ENCODE data around the gene ANKRD42.

Gene ANKRD42

DNA sequence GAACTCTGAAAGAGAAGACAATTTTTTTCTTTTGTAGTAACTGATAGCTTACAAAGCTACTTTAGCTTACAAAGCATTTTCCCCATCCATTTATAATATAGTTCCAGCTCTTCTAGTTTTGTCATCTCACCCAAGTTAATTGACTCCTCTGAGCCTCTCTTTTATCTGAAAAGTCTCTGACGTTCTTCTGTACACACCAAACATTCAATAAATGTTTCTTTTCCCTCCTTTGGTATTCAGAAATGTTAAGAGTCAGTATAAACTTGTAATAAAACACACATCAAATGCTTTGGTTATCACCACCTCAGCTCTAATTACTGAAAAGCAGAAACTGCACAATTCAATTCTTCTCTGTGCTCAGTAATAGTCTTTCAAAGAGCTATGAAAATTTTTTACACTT is 86.7 kb downstream of the ANKRD42 start:
- H3K9me3 ChIP-seq (ENCODE audit: control insufficient read depth, insufficient read depth, low read depth, low read length) = no peaks in the 10 kb centered on the region
- no peak overlapping the region for H3K27ac ChIP-seq (ENCODE audit: extremely low read depth, low read depth, low read length)
- POLR2A ChIA-PET = interaction anchor here (0.9 kb wide), 1 partner anchor 123 kb away, joined by 4 read pairs; the partner anchor contains the start of gene PCF11
- no peak overlapping the region for H3K4me3 ChIP-seq (ENCODE audit: low read depth, low read length)
- peaks cover 6 to 44% of the 10 kb centered on the region in 2 experiments for H3K36me3 ChIP-seq (ENCODE audit: control insufficient read depth in 2 of 2, insufficient read depth in 1 of 2, low read length in 2 of 2)
- CTCF ChIA-PET = interaction anchor here (0.6 to 1.0 kb wide), 4 partner anchors 12 to 702 kb away, joined by 3 to 4 read pairs (median 3); no protein-coding TSS in a partner anchor
- no peaks in the 10 kb centered on the region for H3K4me1 ChIP-seq (ENCODE audit: control insufficient read depth, insufficient read depth, low read length)
- TF ChIP-seq ZNF404 (tag by site-specific recombination; IDR thresholded peaks at IDR 0.05) (no peak), AEBP2 (tag by site-specific recombination; IDR thresholded peaks at IDR 0.05; ENCODE audit: borderline replicate concordance) (no peak), SP3 (tag by site-specific recombination; IDR thresholded peaks at IDR 0.05) (no peak)
- TF ChIP-seq, protein P1, sequence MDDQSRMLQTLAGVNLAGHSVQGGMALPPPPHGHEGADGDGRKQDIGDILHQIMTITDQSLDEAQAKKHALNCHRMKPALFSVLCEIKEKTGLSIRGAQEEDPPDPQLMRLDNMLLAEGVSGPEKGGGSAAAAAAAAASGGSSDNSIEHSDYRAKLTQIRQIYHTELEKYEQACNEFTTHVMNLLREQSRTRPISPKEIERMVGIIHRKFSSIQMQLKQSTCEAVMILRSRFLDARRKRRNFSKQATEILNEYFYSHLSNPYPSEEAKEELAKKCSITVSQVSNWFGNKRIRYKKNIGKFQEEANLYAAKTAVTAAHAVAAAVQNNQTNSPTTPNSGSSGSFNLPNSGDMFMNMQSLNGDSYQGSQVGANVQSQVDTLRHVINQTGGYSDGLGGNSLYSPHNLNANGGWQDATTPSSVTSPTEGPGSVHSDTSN (CRISPR knock-in tag; IDR thresholded peaks at IDR 0.05) = no peak

DNA sequence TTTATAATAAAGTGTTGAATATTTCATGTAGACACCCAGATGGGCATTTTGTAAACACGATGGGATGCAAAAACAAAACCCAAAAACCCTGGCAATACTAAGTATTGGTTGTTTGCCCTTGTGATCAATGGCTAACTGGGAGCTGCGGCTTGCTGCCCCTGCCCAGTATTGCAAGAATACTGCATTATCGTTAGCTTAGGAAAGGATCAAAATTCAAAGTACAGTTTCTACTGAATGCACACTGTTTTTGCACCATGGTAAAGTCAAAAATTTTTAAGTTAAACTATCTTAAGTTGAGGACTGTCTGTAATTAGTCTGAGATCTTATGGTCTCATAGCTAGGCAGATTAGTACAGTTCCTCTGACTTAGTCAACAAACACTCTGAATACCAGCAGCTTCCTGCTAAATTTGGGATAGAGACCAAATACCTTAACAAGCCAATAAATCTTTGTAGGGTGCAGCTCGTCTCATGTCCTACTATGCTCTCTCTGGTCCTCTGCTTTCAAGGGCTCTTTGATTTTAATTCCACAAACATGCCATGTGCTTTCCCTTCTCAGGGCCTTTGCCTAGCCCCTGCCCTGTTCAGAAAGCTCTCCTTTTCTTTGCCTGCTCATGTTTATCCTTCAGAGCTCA is 88.7 kb downstream of the ANKRD42 start:
- ChIA-PET POLR2A (no interaction called here), CTCF (interaction anchor here (0.5 to 2.1 kb wide), 7 partner anchors 11 to 535 kb away, joined by 3 to 8 read pairs (median 3); no protein-coding TSS in a partner anchor)
- no peak for TF ChIP-seq ZNF549 (tag by site-specific recombination; IDR thresholded peaks at IDR 0.05)

DNA sequence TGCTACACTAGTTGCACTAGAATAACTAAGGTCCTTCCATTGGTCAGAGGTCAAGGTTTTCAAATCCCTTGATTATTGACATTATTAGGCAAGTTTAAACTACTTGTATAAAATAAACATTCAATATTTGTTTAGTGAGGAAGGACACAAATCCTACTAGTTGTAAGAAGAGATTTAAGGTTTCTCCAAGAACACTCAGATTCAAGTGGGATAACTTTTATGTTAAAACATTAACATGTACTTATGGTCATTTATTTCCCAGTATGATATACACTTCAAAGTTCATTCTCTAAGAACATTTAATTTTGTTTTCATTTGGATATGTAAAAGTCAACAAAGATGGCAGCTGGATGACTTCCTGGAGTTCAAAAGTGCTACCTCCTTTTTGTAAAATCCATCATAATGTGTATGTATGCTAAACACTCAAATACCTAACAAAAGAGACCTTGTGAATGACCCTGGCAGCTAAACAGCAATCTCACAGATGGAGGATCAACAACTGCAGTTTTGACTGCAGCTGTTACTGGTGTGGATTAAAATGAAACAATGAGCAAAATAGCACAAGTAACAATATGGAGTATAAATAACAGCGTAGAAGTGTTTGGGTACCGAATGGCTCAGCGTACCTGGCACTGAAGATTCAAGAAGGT is 91.1 kb downstream of the ANKRD42 start:
- Histone ChIP-seq H3K4me3 (ENCODE audit: low read depth, low read length) (peak overlapping the region; percentile 73), H3K27ac (ENCODE audit: extremely low read depth, low read depth, low read length) (peak overlapping the region; percentile 61; the same call in 1 of the 2 replicates), H3K4me1 (ENCODE audit: control insufficient read depth, insufficient read depth, low read length) (no peaks in the 10 kb centered on the region), H3K9me3 (ENCODE audit: control insufficient read depth, insufficient read depth, low read depth, low read length) (no peaks in the 10 kb centered on the region), H3K36me3 (ENCODE audit: control insufficient read depth in 2 of 2, insufficient read depth in 1 of 2, low read length in 2 of 2) (peaks cover 0 to 11% of the 10 kb centered on the region in 2 experiments; a peak in 2 of 3 replicates)
- ChIA-PET POLR2A (interaction anchor here (0.5 kb wide), 1 partner anchor 9 kb away, joined by 6 read pairs; no protein-coding TSS in a partner anchor), CTCF (interaction anchor here (1.2 kb wide), 1 partner anchor 387 kb away, joined by 3 read pairs; no protein-coding TSS in a partner anchor)
- TF ChIP-seq ZNF324 (tag by site-specific recombination; IDR thresholded peaks at IDR 0.05) (no peak), ZNF626 (tag by site-specific recombination; IDR thresholded peaks at IDR 0.05) (no peak), ZNF16 (tag by site-specific recombination; IDR thresholded peaks at IDR 0.05; ENCODE audit: low read depth) (no peak), ZNF341 (tag by site-specific recombination; IDR thresholded peaks at IDR 0.05; ENCODE audit: low read depth) (no peak), ZIC2 (tag by site-specific recombination; IDR thresholded peaks at IDR 0.05) (no peak), ZBTB21 (tag by site-specific recombination; IDR thresholded peaks at IDR 0.05) (no peak), ZNF677 (tag by site-specific recombination; IDR thresholded peaks at IDR 0.05) (no peak), HOXC10 (CRISPR knock-in tag; IDR thresholded peaks at IDR 0.05) (no peak), ZFP3 (tag by site-specific recombination; IDR thresholded peaks at IDR 0.05; ENCODE audit: low read depth) (no peak), ZNF791 (tag by site-specific recombination; IDR thresholded peaks at IDR 0.05) (no peak)

More for the DNA sequence above, 88.7 kb downstream of the ANKRD42 start:
- peaks cover 6 to 25% of the 10 kb centered on the region in 2 experiments for H3K36me3 ChIP-seq (ENCODE audit: control insufficient read depth in 2 of 2, insufficient read depth in 1 of 2, low read length in 2 of 2)
- H3K4me3 ChIP-seq (ENCODE audit: low read depth, low read length) = no peak overlapping the region
- no peak overlapping the region for H3K27ac ChIP-seq (ENCODE audit: extremely low read depth, low read depth, low read length)
- H3K9me3 ChIP-seq (ENCODE audit: control insufficient read depth, insufficient read depth, low read depth, low read length) = no peaks in the 10 kb centered on the region
- H3K4me1 ChIP-seq (ENCODE audit: control insufficient read depth, insufficient read depth, low read length) = no peaks in the 10 kb centered on the region
